ENCODE data around the gene SORCS2.

DNA sequence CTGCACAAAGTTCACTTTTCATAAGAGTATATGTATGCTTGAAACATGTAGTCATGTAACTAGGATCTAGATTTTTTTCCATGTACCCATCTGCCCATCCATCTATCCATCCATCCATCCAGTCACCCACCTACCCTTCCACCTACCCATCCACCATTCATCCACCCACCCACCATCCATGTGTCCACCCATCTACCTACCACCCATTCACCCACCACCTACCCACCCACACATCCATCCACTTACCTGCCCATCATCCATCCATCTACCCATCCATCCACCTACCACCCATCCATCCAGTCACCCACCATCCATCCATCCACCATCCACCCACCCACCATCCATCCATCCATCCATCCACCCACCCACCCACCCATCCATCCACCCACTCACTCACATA lies 364.2 kb downstream of the SORCS2 start:
- TF ChIP-seq, protein P1, sequence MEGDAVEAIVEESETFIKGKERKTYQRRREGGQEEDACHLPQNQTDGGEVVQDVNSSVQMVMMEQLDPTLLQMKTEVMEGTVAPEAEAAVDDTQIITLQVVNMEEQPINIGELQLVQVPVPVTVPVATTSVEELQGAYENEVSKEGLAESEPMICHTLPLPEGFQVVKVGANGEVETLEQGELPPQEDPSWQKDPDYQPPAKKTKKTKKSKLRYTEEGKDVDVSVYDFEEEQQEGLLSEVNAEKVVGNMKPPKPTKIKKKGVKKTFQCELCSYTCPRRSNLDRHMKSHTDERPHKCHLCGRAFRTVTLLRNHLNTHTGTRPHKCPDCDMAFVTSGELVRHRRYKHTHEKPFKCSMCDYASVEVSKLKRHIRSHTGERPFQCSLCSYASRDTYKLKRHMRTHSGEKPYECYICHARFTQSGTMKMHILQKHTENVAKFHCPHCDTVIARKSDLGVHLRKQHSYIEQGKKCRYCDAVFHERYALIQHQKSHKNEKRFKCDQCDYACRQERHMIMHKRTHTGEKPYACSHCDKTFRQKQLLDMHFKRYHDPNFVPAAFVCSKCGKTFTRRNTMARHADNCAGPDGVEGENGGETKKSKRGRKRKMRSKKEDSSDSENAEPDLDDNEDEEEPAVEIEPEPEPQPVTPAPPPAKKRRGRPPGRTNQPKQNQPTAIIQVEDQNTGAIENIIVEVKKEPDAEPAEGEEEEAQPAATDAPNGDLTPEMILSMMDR (IDR thresholded peaks at IDR 0.05) = no peak
- TF ChIP-seq POLR2A (IDR thresholded peaks at IDR 0.05) (no peak), POLR2AphosphoS5 (IDR thresholded peaks at IDR 0.05) (no peak)

Measured in prostate gland (tissue), 2 donors.